Transverse colon (tissue), 4 donors: ENCODE results near the gene PLCG2.

Source experiments
- CTCF ChIP-seq, 5 experiments: fragments of 200-600 bp in 3 of 5; fragments of 450-650 bp in 2 of 5; sonication (generic) in 3 of 5; IDR thresholded peaks; 1 replicate in 2 of 5; 2 replicates in 3 of 5; pipeline ENCODE4 v1.5.1; 2016 to 2017; ENCODE audit warnings: antibody characterized with exemption in 5 of 5, inconsistent platforms in 3 of 5, mild to moderate bottlenecking in 2 of 5, moderate library complexity in 1 of 5
- POLR2A ChIP-seq: fragments of 450-650 bp; IDR thresholded peaks from one replicate; pipeline ENCODE4 v1.6.1; 2016; ENCODE audit warnings: antibody characterized with exemption, mild to moderate bottlenecking, moderate library complexity
- POLR2AphosphoS5 ChIP-seq, 3 donors: sonication (generic); formaldehyde crosslinking; IDR thresholded peaks; one replicate each; pipeline ENCODE4 v1.6.1; 2016; ENCODE audit warnings: antibody characterized with exemption in 3 of 3

- TF ChIP-seq CTCF (IDR thresholded peaks at IDR 0.05) (no peak), POLR2A (no peak), POLR2AphosphoS5 (IDR thresholded peaks at IDR 0.05) (no peak)
Observed at GRCh38 chr16:81908466-81909262, 129.6 kb downstream of the PLCG2 start.
